AG04449 (cell line): ENCODE data around the gene HTR4.

Experiments
- CTCF ChIA-PET: fragments of 350-600 bp; formaldehyde crosslinking; extraction: SDS; loops from one replicate; lab custom pipeline; 2021; ENCODE audit warnings: antibody characterized with exemption; lab: Yijun Ruan, JAX
- POLR2A ChIA-PET: fragments of 400-600, 350-600 bp; formaldehyde crosslinking; extraction: SDS; loops from one replicate; lab custom pipeline; 2020; ENCODE audit warnings: antibody characterized with exemption, inconsistent platforms; lab: Yijun Ruan, JAX
- DNase-seq: peaks from one replicate; pipeline ENCODE4 v3.0.0-alpha.2; 2010; ENCODE audit warnings: low read depth, low spot score
- H3K4me3 ChIP-seq: 2 replicates; pipeline ENCODE4 v1.5.1; 2011; ENCODE audit warnings: low read depth, mild to moderate bottlenecking, control low read depth, low read length
- CTCF ChIP-seq: IDR thresholded peaks from one replicate; pipeline ENCODE4 v1.5.1; 2011; ENCODE audit warnings: mild to moderate bottlenecking, moderate library complexity, low read length, control low read depth, inconsistent platforms; ENCODE audit not compliant: insufficient read depth; ENCODE audit errors: missing control alignments

Gene HTR4

GRCh38 chr5:148491793-148492184, 162.5 kb downstream of the HTR4 start:
- TF ChIP-seq CTCF = no peak
- CTCF ChIA-PET = interaction anchor here (2.0 kb wide), 1 partner anchor 10 kb away, joined by 7 read pairs; no protein-coding TSS in a partner anchor
- no peak for DNase-seq
- POLR2A ChIA-PET = no interaction called here
- H3K4me3 ChIP-seq = no peak overlapping the region

DNA sequence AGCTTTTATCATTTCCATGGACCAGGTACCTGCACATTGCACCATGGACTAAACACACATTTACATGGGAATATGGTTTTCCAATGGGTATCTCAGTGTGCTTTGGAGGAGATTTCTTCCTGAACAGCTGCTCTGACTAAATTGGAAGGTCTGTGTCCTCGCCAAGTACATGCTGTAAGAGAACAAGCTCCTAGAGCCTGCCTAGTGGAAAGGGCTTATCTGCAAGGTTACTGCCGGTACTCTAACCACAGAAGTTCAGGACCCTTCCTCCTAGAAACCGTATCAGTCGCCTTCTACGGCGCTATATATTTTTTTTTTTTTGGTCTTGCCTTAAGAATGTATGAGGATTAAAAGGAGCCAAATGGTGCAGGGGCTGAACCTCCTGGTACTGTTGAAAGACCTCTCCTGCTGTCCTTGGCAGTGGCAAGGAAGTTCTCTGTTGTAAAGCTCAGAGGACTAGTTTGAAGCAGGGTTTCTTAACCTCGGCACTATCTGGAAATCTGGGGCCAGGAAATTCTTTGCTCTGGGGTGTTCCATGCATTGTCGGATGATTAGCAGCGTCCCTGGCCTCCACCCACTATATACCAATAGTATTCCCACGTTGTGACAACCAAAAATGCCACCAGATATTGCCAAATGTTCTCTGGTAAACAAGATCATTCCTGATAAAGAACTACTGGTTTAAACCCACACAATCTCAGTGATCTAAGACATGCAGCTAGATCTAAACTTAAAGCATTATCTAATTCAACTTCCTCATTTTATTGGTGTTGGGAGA, 163.1 kb downstream of the HTR4 start:
- CTCF ChIA-PET = interaction anchor here (2.0 kb wide), 1 partner anchor 9 kb away, joined by 7 read pairs; no protein-coding TSS in a partner anchor
- TF ChIP-seq CTCF = no peak
- no peak for DNase-seq
- no peak overlapping the region for H3K4me3 ChIP-seq
- POLR2A ChIA-PET = no interaction called here

- no peak for DNase-seq
- H3K4me3 ChIP-seq = no peak overlapping the region
- POLR2A ChIA-PET = no interaction called here
- CTCF ChIA-PET = no interaction called here
- TF ChIP-seq CTCF = no peak
Observed at GRCh38 chr5:148488757-148489156, 165.6 kb downstream of the HTR4 start.

- no peak for TF ChIP-seq CTCF
- ChIA-PET CTCF (no interaction called here), POLR2A (no interaction called here)
- H3K4me3 ChIP-seq = no peak overlapping the region
- DNase-seq = no peak
Observed at GRCh38 chr5:148486456-148486855, 167.9 kb downstream of the HTR4 start.

DNA sequence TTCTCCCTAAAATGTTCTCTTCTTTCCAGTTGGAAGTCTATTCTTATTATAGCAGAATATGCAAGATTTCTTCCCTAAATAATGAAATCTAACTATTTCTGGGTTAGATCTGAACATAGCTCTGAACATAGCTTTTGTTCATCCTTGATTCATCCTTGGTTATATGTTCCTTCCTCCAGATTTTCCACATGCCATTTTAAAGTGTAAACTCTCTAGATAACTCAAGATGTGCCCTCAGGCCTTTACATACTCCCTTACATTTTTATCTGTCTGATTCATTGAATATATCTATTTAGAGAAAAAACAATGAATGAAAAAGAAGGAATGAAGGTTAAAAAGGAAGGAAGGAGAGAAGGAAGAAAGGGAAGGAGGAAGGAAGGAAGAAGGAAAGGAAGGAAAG, 169.7 kb downstream of the HTR4 start:
- DNase-seq = no peak
- POLR2A ChIA-PET = no interaction called here
- CTCF ChIA-PET = interaction anchor here (3.3 to 3.4 kb wide), 2 partner anchors 15 to 41 kb away, joined by 17 to 20 read pairs; no protein-coding TSS in a partner anchor
- H3K4me3 ChIP-seq = no peak overlapping the region
- no peak for TF ChIP-seq CTCF

DNA sequence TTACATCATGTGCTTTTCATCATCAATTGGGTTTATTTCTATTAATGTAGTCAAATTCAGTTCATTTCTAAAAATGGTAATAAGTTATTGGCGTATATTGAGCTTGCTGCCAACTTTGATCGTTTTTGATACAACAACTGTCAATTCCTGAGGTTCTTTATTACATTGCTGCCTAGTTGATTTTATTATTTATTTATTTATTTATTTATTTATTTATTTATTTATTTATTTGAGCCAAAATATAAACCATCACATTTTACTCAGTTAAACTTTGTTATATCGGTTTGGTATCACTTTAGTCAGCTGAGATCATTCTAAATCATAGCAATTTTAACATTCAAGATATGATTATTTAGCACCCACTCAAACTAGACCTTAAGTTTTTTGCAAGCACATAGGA, 170.6 kb downstream of the HTR4 start:
- no peak overlapping the region for H3K4me3 ChIP-seq
- CTCF ChIA-PET = interaction anchor here (0.6 to 3.4 kb wide), 7 partner anchors 14 to 551 kb away, joined by 3 to 20 read pairs (median 3); no protein-coding TSS in a partner anchor
- DNase-seq = no peak
- TF ChIP-seq CTCF = no peak
- POLR2A ChIA-PET = no interaction called here
